NCI-H1105 (cell line): ENCODE results near the gene SSBP3.
"Not testable (repeated sequence)": the region's sequence is repeated elsewhere in the genome, so short reads cannot be mapped to it uniquely, and the experiment has no call there.

Experiments used
- DNase-seq: peaks from one replicate; lab custom pipeline; 2025; lab: John Stamatoyannopoulos, UW

Gene SSBP3

GRCh38 chr1:54221113-54221834 lies 184.9 kb downstream of the SSBP3 start:
- DNase-seq = no peak

- DNase-seq = no peak
Observed at GRCh38 chr1:54220004-54220811, 186.0 kb downstream of the SSBP3 start.

- DNase-seq = no peak
Observed at GRCh38 chr1:54219688-54220003, 186.5 kb downstream of the SSBP3 start.

- no peak for DNase-seq
Observed at GRCh38 chr1:54218883-54219687, 187.1 kb downstream of the SSBP3 start.

GRCh38 chr1:54215523-54215922 lies 190.7 kb downstream of the SSBP3 start:
- no peak for DNase-seq

- no peak for DNase-seq
Observed at GRCh38 chr1:54212872-54213271, 193.3 kb downstream of the SSBP3 start.

GRCh38 chr1:54207896-54208295 lies 198.3 kb downstream of the SSBP3 start:
- DNase-seq = not testable (repeated sequence)

- no peak for DNase-seq
Observed at GRCh38 chr1:54207287-54207686, 198.9 kb downstream of the SSBP3 start.

- DNase-seq = no peak
Observed at GRCh38 chr1:54204199-54204598, 202.0 kb downstream of the SSBP3 start.

GRCh38 chr1:54200519-54200997 lies 205.6 kb downstream of the SSBP3 start:
- no peak for DNase-seq

GRCh38 chr1:54199765-54200518 lies 206.3 kb downstream of the SSBP3 start, which contains the start of the genes CYB5RL and MRPL37:
CYB5RL (minus strand) TSS chr1:54200030; CDS start chr1:54195616, 4,414 bp downstream.
MRPL37 (plus strand) TSS chr1:54200167; CDS start chr1:54200244, 77 bp downstream.
- peak; percentile 98 for DNase-seq

GRCh38 chr1:54199151-54199764 lies 206.9 kb downstream of the SSBP3 start:
- peak; percentile 20 for DNase-seq

GRCh38 chr1:54193453-54193852 lies 212.7 kb downstream of the SSBP3 start:
- no peak for DNase-seq

GRCh38 chr1:54191525-54191924 lies 214.7 kb downstream of the SSBP3 start:
- DNase-seq = no peak

GRCh38 chr1:54190526-54190925 lies 215.7 kb downstream of the SSBP3 start:
- DNase-seq = no peak

- no peak for DNase-seq
Observed at GRCh38 chr1:54188291-54188690, 217.9 kb downstream of the SSBP3 start.

GRCh38 chr1:54186056-54186455 lies 220.1 kb downstream of the SSBP3 start:
- DNase-seq = no peak

- no peak for DNase-seq
Observed at GRCh38 chr1:54180701-54181360, 225.4 kb downstream of the SSBP3 start.

GRCh38 chr1:54178296-54179070 lies 227.7 kb downstream of the SSBP3 start:
- DNase-seq = no peak

- no peak for DNase-seq
Observed at GRCh38 chr1:54177726-54178125, 228.5 kb downstream of the SSBP3 start.
